Occipital lobe (tissue), 2 donors: ENCODE results near the gene OR6C76. TPM values are rescaled to one million over a fixed set of nuclear protein-coding genes. Genes with fewer than 3 reads are reported as not detected.
"Not testable (repeated sequence)": the region's sequence is repeated elsewhere in the genome, so short reads cannot be mapped to it uniquely, and the experiment has no call there.

Experiments used
- DNase-seq: peaks from one replicate; lab custom pipeline; 2025; lab: John Stamatoyannopoulos, UW
- total RNA-seq: library from RNA; depleted of rRNA; stranded (reverse); fragments of >200 nt; gene quantifications from one replicate; pipeline ENCODE4 v1.2.3, GENCODE V29; 2014

Gene OR6C76
- total RNA-seq, result not detected

- no peak for DNase-seq
Measured at GRCh38 chr12:55425954-55426353, at the start of gene OR6C76. OR6C76 (plus strand) TSS chr12:55426254; CDS start chr12:55426254, 0 bp downstream.

DNA sequence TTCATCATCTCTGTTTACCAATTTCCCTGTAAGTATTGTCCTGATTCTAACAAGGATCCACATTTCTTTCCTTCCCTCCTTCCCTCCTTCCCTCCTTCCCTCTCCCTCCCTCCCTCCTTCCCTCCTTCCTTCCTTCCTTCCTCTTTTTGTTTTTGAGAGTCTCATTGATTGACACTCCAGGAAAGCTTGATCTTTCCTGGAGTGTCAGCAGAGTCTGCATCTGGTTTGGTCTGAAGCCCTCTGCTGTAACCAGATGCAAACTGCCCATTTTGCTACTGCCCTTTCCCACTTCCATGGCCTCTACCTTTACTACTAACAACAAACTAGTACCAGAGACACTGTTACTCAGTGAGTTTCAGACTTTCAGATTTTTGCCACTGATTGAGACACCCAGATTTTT is 40.2 kb upstream of the OR6C76 start:
- no peak for DNase-seq

- no peak for DNase-seq
Measured at GRCh38 chr12:55392032-55392795, 33.8 kb upstream of the OR6C76 start.

DNA sequence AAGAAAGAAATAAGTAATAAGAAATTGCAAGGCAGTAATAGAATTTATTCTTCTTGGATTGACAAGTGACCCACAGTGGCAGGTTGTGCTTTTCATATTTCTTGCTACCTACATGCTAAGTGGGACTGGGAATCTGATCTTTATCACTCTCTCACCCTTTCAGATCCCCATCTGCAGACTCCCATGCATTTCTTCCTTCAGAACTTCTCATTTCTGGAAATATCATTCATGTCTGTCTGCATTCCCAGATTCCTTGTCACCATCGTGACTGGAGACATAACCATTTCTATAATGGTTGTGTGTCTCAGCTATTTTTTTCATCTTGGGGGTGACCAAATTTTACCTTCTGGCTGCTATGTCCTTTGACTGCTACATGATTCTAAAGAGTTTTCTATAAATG is 29.7 kb upstream of the OR6C76 start:
- no peak for DNase-seq

GRCh38 chr12:55400229-55400628 is 25.8 kb upstream of the OR6C76 start, which contains the start of gene OR6C65:
OR6C65 (plus strand) TSS chr12:55400529; CDS start chr12:55400529, 0 bp downstream.
- DNase-seq, result no peak

DNA sequence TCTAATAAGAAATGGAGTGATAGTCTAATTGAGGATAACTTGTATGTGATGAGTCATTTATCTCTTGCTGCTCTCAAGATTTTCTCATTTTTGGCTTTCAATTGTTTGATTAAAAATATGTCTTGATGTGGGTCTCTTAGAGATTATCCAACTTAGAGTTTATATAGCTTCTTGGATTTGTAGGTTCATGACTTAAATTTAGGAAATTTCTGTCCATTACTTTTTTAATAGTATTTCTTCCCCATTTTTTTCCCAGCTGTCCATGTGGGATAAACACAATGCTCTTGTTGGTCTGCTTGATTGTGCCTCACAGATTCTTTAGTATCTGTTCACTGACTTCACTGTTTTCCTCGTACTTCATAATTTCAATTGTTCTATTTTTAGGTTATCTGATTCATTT is 18.2 kb upstream of the OR6C76 start:
- DNase-seq, result no peak

- DNase-seq, result not testable (repeated sequence)
Measured at GRCh38 chr12:55409133-55409532, 16.9 kb upstream of the OR6C76 start.

GRCh38 chr12:55412138-55412537 is 13.9 kb upstream of the OR6C76 start:
- DNase-seq, result not testable (repeated sequence)

DNA sequence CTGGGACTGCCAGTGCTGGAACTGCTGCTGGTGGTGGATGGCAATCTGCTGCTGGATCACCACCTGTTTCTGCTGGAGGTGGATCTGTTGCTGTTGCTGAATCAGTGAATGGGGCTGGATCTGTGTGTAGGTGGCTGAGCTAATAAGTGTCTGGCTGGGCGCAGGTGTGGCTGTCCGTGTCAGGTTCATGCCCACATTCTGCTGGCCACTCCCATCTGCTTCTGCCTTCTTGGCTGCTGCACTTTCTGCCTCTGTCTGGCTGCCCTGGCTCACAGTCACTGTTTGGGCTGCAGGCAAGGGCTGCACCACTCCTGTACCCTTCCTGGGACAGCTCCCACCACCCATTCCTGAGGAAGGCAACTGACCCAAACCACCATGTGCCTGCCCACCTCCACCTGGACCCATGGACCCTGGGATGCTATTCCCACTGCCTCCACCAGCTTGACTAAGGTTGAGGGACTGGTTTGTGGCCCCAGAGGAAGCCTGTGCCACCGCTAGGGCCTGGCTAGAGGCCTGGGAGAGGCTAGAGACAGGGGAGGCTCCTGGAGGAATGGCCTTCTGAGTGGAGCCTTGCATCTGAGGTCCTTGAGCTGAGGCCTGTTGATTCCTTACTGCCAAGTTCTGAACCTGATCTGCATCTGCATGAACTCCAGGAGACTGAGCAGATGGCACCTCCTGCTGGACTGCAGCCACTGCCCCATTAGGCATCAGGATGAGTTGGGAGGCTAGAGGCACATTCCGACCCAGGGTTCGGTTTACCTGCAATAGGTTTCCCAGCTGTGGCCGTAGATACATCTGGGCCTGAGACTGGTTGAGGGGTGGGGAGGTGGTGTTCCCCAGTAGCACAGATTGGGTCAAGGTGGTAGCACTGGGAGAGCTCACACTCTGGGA is 12.3 kb upstream of the OR6C76 start:
- not testable (repeated sequence) for DNase-seq

DNA sequence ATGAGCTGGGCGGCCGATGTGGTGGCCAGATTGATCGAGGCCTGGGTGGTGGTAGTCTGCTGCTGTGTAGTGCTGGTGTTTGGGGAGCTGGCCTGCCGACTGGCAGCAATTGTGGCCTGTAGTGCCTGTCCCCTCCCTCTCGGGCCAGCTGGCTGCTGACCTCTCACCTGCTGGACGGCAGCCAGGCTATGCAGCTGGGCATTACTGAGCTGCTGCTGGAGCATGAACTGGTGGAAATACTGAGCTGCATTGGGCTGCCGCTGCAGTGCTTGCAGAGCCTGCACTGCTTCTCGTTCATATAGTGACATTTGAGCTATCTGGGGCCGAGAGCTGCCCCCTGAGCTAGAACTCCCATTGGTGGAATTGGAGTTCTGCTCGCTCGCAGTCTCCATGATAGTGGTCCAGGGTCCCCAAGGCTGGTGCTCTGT is 11.6 kb upstream of the OR6C76 start:
- not testable (repeated sequence) for DNase-seq

- DNase-seq, result not testable (repeated sequence)
Measured at GRCh38 chr12:55414889-55415288, 11.2 kb upstream of the OR6C76 start.

DNA sequence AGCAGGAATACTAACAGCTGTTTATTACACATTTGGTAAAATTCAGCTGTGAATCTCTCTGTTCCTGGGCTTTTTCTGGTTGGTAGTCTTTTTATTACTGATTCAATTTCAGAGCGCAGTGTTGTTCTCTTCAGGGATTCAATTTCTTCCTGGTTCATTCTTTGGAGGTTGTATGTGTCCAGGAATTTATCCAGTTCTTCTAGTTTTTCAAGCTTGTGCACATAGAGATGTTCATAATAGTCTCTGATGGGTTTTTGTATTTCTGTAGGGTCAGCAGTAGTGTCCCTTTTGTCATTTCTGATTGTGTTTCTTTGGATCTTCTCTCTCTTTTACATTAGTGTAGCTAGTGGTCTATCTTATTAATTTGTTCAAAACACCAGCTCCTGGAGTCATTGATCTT is 9.1 kb upstream of the OR6C76 start:
- DNase-seq, result no peak

- no peak for DNase-seq
Measured at GRCh38 chr12:55420307-55420962, 5.6 kb upstream of the OR6C76 start.

- DNase-seq, result no peak
Measured at GRCh38 chr12:55428331-55429243, 2.5 kb downstream of the OR6C76 start.

DNA sequence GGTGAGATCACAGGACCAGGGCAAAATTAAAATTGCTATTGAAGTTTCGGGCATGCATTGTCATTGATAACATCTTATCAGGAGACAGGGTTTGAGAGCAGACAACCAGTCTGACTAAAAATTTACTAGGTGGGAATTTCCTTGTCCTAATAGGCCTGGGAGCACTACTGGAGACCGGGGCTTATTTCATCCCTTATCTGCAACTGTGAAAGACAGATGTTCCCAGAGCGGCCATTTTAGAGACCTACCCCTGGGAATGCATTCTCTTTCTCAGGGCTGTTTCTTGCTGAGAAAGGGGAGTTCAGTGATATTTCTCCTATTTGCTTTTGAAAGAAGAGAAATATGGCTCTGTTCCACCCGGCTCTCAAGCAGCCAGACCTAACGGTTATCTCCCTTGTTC is 15.2 kb downstream of the OR6C76 start:
- not testable (repeated sequence) for DNase-seq

- no peak for DNase-seq
Measured at GRCh38 chr12:55443776-55444175, 17.7 kb downstream of the OR6C76 start, which contains the start of gene OR6C2. OR6C2 (plus strand) TSS chr12:55444076; CDS start chr12:55452214, 8,138 bp downstream.

DNA sequence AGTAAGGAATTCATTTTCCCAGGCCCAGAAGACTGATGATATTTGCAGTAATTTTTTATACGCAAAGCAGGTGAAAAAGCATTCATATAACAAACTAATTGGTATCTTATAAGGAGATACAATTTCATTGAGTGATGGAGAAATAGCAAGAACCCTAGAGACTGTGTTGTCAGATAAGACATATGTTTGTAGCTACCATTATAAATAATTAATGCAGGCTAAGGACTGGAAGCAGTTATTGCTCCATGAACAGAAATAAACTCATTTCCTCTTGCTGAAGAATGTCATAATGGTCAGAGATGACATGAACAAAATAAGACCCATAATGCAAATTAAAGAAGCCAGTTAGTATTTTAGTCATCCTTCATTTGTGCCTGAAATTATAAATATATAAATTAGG is 19.3 kb downstream of the OR6C76 start:
- DNase-seq, result no peak

GRCh38 chr12:55446326-55446725 is 20.3 kb downstream of the OR6C76 start:
- DNase-seq, result no peak

- DNase-seq, result no peak
Measured at GRCh38 chr12:55448825-55449224, 22.8 kb downstream of the OR6C76 start.

GRCh38 chr12:55464926-55465325 is 38.9 kb downstream of the OR6C76 start:
- DNase-seq, result not testable (repeated sequence)

GRCh38 chr12:55467836-55468235 is 41.8 kb downstream of the OR6C76 start:
- DNase-seq, result no peak
